GM18508 (cell line): Measurements from ENCODE around the gene LSG1.
"Not testable (repeated sequence)": the region's sequence is repeated elsewhere in the genome, so short reads cannot be mapped to it uniquely, and the experiment has no call there.

ENCODE experiments used
- ATAC-seq: cut with Tn5 transposase; IDR thresholded peaks from one replicate; pipeline ENCODE4 v1.9.1; 2021; ENCODE audit warnings: moderate number of reproducible peaks; ENCODE audit not compliant: insufficient read depth, unreplicated experiment

The LSG1 gene

DNA sequence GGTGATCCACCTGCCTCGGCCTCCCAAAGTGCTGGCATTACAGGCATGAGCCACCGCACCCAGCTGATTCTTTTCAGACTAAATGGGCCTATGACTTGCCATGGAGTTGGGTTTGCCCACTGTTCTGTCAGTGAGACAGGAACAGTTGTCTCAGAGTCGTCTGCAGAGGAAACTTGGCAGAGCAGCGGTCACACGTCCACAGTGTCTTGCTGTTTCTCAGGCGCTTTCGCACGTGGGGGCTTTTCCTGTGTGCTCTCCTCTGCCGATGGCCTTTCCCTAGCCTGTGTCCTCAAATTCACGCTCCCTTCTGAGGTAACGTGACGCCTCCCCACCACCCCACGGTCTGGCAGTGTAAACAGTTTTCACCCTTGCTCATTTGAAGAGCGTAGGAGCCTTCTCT, 50.0 kb downstream of the LSG1 start:
- ATAC-seq, result no peak

DNA sequence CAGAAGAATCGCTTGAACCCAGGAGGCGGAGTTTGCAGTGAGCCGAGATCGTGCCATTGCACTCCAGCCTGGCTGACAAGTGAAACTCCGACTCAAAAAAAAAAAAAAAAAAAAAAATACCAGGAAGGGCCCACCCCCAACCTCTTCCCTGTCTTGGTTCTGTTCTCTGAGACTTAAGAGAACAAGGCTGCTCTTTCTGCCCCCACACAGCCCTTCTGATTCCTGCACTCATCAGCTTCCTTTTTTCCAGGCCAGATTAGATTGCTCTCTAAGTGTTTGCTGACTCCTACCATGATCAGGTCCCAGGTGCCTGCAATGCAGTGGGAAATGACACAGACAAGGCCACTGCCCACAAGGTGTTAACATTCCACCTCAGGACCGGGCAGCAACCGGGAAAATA, 51.8 kb downstream of the LSG1 start:
- no peak for ATAC-seq

DNA sequence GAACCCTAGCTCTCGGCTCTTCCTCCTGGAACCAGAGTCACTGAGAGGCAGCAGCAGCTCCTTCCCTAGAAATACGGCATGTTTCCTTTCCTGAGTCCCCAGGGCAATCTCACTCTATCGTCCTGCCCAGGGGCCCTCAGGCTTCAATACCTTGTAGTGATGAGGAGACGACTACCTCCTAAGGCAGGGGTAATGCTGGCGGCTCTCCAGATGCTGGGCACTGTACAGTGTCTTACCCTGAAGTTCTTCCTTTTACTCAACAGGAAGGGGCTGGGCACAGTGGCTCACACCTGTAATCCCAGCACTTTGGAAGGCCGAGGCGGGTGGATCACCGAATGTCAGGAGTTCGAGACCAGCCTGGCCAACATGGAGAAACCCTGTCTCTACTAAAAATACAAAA, 52.2 kb downstream of the LSG1 start:
- no peak for ATAC-seq

DNA sequence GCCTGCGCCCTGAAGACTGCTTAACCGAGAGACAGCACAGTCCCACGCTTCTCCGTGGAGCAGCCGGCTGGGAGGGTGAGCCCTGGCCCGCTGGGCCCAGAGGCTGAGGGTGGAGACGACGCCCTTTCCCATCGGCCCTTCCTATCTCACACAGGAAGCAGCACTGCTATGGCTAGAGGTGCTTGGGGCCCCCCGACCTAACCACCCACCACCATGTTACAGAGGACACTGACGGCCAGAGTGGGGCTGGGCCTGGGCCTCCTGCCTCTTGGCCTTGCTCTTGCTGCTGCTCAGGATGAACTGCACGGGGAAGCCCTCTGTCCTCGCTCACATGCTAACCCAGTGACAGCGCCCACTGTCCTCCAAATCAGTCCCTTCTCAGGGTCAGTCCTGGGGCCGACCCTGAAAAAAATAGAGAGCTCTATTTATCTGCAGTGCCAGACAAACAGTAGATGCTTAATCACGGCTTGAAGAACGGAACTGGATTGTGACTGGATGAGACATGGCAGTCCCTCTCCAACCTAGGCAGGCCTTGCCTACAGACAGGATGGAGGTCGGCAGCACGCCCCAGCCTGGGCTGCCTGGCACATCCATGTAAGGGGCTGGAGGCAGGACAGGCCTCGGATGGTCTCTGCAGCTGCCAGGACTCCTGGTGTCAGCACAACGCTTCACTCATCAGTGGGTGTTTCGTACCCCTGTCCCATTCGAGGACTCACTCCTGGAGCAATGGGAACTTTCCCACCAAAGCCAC, 53.0 kb downstream of the LSG1 start:
- no peak for ATAC-seq

DNA sequence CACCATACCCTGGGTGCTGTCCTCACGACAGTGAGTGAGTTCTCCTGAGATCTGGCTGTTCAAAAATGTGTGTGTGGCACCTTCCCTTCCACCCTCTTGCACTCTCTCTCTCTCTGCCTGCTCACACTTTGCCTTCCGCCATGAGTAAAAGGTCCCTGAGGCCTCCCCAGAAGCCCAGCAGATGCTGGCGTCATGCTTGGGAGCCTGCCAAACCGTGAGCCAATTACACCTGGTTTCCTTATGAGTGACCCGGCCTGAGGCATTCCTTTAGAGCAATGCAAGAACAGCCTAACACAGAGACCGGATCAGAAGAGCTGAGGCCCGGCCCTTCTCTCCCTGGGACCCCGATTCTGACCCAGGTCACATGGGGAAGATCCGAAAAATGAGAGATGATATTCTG, 54.2 kb downstream of the LSG1 start:
- ATAC-seq, result no peak

DNA sequence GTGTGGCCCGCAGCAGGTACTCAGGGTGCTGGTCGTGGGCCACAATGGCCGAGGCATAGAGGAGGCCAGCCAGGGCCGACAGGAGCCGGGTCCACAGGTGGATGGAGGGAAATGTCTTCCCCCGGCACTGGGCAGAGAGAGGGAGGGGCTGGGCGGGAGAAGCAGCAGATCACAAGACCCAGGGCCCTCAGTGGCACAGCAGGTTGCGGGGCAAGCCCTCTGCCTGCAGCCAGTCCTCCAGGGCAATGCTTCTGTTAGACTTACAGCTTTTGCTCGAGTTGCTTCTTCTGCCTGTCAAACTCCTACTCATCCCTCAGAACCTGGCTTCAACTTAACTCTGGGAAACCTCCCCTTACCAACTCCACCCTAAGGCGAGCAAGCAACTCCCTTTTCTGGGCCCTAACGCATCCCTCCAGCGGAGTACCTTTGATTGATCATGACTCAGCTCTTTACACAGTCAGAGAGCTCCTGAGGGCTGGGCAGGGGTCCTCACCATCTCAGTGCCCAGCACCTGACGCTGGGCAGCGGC, 54.8 kb downstream of the LSG1 start:
- no peak for ATAC-seq

DNA sequence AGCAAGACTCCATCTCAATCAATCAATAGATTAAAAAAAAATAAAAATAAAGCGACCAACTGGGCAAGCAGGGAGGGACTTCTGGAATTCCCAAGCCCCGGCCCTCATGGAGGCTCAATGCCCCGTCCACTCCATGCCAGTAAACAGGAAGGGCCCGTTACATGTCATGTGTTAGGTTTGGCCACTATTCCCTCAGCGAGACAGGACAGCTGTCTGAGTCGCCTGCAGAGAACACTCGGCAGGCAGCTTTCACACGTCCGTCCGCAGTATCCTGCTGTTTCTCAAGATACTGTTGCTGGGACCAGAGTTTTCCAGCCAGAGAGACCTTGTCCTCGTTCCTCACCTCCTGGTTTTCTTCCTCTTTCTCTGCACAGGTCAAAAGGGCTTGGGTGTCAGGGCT, 56.8 kb downstream of the LSG1 start:
- no peak for ATAC-seq

DNA sequence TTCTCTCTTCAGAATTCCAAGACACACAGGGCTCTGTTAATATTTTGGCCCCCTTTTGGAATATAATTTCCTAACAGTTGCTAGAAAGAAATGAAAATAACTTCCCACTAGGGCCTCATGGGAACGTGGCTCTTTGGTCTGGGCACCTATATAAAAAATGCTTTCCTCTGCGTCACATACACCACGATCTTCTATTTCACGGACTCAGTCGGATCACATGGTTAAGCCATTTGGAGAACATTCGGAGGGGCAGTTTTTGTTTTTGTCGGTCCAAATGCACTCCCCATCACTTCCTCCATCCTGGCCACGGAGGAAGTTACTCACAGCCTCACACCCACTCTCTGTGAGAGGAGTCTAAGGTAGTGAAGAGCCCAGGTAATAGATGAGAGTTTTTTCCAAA, 59.8 kb downstream of the LSG1 start:
- no peak for ATAC-seq

DNA sequence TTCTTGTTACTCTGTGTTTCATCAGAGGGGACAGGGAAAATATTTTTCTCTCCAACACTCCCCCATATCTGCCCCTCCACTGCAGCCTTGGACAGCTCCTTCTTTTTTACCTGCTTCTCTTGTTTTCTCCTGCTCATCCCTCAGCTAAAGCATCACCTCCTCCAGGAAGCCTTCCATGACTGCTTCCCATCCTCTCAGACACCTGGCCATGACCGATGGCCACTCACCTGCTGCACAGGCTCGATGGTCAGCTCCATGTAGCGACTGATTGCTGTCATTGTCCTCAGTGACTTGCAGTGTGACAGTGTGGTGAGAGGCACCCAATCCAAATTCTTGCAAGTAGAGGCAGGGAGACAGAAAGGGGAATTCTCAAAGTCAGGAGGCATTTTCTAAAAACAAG, 61.3 kb downstream of the LSG1 start:
- no peak for ATAC-seq

DNA sequence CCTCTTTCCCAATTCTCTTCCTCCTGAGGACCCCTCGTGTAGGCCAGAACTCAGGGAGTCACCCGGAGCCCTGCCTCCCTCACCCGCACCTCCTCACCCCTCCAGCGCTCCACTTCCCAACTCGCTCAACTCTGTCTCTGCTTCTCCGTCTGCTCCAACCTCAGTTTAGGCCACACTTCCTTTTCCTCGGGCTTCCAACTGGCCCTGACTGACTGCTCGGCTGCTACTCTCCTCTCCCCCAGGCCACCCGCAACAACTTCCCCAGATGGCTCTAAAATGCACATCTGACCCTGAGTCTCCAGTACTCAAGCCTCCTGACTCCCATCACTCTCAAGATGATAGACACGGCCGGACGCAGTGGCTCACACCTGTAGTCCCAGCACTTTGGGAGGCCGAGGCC, 62.4 kb downstream of the LSG1 start:
- no peak for ATAC-seq

DNA sequence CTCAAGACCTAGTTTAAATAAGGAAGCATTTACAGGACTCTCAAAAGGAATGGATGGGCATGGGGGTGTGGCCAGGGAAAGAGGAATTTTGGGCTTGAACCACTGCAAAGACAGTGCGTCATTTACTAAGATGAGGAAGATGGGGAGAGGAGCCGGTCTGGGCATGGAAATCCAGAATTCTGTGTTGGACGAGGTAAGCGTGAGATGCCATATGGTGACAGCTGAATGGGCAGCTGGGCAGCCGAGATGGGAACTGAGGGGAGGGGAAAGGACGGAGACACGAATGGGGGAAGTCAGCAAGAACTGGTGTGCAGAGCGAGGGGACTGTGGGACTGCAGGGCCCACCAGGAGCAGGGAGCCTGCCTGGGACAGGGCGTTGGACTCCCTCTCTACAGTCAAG, 63.0 kb downstream of the LSG1 start:
- ATAC-seq, result no peak

DNA sequence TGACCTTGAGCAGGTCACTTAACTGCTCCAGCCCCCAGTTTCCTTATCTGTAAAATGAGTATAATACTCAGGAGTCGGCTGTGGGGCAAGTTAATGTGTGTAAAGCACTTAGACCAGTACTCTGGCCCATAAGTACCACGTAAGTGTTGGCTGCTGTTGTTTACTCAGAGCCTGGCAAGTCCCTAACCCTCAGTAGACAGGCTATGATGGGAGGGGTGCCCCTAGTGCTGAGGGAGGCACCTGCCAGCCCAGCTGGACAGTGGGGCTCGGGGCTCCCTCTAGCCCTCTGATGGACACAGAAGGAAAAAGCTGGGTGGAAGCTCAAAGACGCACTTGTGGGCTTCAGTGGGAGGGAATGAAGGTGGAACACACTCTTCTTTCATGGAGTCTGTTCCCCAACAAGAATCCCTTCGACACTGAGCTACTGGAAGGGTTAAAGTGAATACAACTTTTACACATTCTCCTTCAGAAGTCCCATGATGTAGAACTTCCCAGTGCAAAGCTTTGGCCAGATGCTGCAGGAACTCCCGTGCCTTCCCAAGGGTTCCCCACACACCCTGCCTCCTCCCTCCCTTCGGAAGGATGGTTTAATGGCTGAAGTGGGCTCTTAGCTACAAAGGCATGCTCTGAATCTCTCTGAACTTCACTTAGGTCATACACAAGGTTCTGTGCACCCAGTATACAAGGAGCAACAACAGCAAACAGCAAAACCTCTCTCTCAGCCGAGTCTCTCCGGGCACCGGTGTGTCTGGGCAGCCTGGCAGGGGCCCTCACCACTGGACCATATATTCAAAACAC, 64.2 kb downstream of the LSG1 start:
- ATAC-seq, result no peak

DNA sequence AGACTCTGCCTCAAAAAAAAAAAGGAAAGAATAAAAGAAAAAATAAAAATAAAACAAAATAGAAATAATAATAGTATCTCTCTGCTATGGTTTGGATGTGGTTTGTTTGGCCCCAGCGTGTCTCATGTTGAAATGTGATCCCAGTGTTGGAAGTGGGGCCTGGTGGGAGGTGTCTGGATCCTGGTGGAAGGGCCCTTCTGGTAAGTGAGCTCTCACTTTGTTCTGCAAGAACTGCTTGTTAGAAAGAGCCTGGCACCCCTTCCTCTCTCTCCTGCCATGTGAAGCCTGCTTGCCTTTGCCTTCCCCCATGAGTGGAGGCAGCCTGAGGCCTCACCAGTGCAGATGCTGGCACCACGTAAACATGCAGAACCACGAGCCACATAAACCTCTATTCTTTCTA, 65.0 kb downstream of the LSG1 start:
- no peak for ATAC-seq

DNA sequence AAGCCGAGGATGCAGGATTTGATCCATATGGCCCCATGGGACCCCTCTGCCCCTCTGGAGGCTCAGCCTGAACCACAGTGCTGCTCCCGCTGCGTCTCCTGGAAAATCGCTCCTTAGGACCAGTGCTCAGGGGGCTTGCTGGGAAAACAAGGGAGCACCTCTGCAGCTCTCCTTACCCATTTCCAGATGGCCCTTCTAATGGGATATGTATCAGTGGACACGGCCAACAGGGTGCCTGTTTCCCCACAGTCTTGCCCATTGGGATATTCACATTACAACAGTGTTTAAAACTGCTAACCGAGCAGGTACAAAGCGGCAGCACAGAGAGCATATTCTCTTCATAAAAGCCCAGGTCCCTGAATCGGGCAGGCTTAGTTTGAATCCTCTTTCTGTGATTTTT, 65.8 kb downstream of the LSG1 start:
- ATAC-seq, result no peak

DNA sequence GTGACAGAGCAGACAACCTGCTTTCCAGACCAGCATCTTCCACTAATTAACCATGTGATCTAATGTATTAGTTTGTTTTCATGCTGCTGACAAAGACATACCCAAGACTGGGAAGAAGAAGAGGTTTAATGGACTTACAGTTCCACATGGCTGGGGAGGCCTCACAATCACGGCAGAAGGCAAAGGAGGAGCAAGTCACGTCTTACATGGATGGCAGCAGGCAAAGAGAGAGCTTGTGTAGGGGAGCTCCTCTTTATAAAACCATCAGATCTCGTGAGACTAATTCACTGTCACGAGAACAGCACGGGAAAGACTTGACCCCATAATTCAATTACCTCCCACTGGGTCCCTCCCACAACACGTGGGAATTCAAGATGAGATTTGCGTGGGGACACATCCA, 66.7 kb downstream of the LSG1 start:
- not testable (repeated sequence) for ATAC-seq

DNA sequence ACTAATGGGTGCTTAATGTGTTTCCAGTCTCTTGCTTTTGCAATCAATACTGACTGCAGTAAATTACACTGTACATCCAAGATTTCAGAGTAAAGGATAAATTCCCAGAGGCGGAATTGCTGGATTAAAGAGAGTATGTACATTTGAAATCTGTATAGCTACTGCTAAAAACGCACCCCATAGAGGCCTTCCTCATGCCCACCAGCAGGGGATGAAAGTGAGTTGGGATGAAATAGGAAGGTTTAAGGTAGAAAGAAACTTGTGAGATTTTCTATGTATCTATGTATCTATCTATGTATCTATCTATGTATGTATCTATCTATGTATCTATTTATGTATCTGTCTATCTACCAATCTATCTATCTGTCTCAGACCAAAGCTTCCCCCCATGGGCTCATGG, 67.2 kb downstream of the LSG1 start:
- ATAC-seq, result no peak

DNA sequence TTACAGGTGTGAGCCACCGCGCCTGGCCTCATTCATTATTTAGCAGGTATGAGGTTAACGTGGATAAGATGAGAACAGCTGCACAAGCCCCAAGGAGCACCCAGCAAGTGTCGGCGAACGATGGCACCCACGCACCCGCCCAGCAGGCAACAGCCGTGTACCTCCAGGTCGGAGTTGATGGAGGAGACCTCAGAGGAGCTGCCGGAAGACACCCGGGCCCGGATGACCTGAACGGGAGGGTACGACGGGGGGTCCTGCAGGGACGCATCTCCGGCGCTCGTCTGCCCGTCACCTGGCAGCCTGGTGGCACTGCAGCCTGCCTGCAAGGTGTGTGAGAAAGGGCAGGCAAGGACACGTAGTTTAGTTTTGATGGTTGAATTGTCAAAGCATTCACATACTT, 67.9 kb downstream of the LSG1 start:
- no peak for ATAC-seq

DNA sequence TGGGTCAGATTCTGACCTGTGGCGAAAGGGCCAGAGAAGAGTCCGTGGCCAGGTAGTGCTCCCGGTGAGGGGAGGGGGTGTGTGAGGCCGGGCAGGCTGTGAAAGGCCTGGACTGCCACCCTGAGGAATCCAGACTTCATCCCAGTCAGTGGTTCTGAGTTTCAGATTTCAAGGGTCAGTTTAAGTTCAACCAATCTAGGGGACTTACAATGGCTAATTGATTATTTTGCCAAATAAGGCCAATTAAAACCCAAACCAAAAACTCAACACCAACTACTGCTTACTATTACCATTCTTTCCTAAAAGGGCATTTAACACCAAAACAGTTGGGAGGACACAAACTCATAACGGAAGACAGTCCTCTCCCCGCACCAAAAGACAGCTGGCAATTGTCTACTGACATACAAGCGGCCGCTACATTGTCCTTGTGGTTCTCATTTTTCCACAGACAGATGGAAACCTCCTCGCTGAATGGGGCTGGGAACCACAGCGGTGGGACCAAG, 69.3 kb downstream of the LSG1 start:
- no peak for ATAC-seq

DNA sequence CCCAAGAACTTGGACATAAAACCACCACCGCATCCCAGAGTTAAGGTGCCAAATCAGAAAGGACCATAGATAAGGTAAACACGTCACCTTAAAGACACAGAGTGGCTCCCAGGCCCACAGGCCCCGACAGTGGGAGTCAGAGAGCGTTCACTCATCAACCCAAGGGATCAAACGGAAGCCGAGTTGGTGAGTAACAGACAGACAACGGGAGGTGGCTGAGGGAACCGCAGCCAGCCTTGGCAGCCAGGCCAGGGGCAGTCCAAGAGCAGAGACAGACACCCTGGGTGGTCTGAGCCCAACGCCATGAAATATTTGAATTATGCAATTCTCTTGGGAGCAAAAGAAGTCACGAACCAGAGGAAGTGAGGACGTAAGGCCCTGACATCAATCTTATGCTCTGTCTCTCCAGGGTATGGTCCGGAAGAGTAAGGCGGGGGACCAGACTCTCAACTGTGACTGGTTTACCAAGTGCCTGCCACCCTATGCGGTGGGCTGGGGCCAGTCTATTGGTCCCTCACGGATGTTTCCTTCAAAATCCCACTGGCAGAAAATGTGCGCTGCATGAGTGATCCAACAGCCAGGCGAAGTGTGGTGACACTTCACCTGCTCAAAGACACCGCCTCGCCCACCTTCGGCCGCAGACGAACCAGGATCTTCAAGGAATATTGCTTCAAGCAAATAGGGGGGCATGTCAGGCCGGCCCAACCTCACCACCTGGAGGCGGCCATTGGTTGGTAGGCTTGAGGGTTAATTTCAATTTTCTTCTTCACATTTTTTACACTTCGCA, 73.0 kb downstream of the LSG1 start:
- no peak for ATAC-seq

DNA sequence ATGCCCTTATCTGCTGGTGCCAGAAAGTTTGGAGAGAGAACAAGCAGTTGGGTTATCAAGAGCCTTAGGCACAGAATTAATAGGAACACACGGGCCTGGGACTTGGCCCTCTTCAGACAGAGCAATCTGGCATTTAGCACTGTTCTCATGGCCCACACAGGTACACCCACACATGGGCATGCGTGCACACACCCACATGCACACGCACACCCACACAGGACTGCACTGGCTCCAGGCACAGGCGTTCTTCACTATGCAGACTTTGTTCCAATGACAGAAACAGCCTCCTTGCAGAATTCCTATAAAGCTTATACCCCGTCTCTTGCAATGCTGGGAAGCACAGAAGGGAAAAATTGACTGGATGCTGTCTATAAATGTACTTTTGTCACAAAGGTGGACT, 75.1 kb downstream of the LSG1 start:
- ATAC-seq, result no peak
